Measurements from ENCODE around the gene EMX1.

Gene EMX1

DNA sequence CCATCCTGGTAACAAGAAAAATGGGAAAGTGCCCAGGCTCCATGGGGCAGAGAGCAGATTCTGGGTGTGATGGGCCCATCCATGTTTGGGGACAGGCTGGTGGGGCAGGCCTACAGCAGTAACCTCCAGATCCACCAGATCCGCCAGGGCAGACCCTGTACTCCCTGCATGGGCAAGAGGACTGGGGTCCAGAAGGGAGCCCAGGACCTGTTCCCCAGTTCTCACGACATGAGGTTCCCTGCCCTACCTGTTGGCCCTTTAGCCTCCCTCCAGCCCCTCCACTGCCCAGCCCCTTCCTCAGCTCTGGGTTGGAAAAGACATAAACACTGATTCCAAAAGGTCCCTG lies 38.7 kb downstream of the EMX1 start:
- Histone ChIP-seq H3K36me3 (ENCODE audit: insufficient read depth, low read length) (no peaks in the 10 kb centered on the region), H3K4me2 (ENCODE audit: low read depth, low read length, poor library complexity, severe bottlenecking) (peak overlapping the region; percentile 93), H3K9ac (ENCODE audit: low read depth, low read length, poor library complexity, severe bottlenecking) (peak overlapping the region; percentile 90), H3K9me3 (ENCODE audit: insufficient read depth, low read depth, low read length) (no peaks in the 10 kb centered on the region), H3K27me3 (ENCODE audit: insufficient read depth, low read length, poor library complexity, severe bottlenecking) (no peaks in the 10 kb centered on the region), H2AFZ (ENCODE audit: low read length) (no peak overlapping the region), H4K20me1 (ENCODE audit: insufficient read depth, low read length, poor library complexity, severe bottlenecking) (peaks cover 22% of the 10 kb centered on the region), H3K9me2 (replicated peaks; ENCODE audit: low read depth, low read length) (no peaks in the 10 kb centered on the region), H3K4me3 (ENCODE audit: low read length, poor library complexity, severe bottlenecking) (peak overlapping the region; percentile 86), H3K79me2 (ENCODE audit: insufficient read depth, low read length) (peaks cover 47% of the 10 kb centered on the region), H3F3A (ENCODE audit: low read depth) (no peaks in the 10 kb centered on the region), H3K4me1 (ENCODE audit: insufficient read depth, low read length, poor library complexity, severe bottlenecking) (peaks cover 48% of the 10 kb centered on the region)
- no peak for TF ChIP-seq CTCF (conservative IDR thresholded peaks at IDR 0.05; ENCODE audit: low read length)
- TF ChIP-seq EZH2phosphoT487 (IDR thresholded peaks at IDR 0.05; ENCODE audit: borderline replicate concordance): no peak

DNA sequence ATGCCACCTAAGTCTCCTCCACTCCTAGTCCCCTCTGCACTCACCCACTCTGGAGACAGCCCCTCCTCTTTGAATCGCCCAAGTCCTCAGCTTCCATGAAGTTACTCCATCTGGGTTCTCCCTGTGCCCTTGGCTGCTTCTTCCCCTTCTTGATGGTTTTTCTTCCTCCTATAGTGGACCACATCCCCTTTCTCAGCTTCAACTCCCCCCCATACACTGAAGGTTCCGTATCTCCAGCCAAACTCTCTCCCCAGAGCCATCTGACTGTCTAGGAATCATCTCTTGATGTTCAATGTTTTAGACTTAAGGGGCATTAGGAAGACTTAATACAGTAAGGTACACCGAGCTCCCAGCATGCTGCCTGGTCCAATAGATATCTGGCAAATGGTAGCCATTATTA lies 39.6 kb downstream of the EMX1 start:
- no peaks in the 10 kb centered on the region for H3K36me3 ChIP-seq (ENCODE audit: insufficient read depth, low read length)
- no peaks in the 10 kb centered on the region for H3K9me2 ChIP-seq (replicated peaks; ENCODE audit: low read depth, low read length)
- TF ChIP-seq CTCF (conservative IDR thresholded peaks at IDR 0.05; ENCODE audit: low read length) (no peak), EZH2phosphoT487 (IDR thresholded peaks at IDR 0.05; ENCODE audit: borderline replicate concordance) (no peak)
- H3K9me3 ChIP-seq (ENCODE audit: insufficient read depth, low read depth, low read length): no peaks in the 10 kb centered on the region
- H3K4me3 ChIP-seq (ENCODE audit: low read length, poor library complexity, severe bottlenecking): peak overlapping the region; percentile 86
- H3K4me2 ChIP-seq (ENCODE audit: low read depth, low read length, poor library complexity, severe bottlenecking): peak overlapping the region; percentile 93
- H2AFZ ChIP-seq (ENCODE audit: low read length): no peak overlapping the region
- peaks cover 47% of the 10 kb centered on the region for H3K79me2 ChIP-seq (ENCODE audit: insufficient read depth, low read length)
- peaks cover 48% of the 10 kb centered on the region for H3K4me1 ChIP-seq (ENCODE audit: insufficient read depth, low read length, poor library complexity, severe bottlenecking)
- no peaks in the 10 kb centered on the region for H3F3A ChIP-seq (ENCODE audit: low read depth)
- H3K9ac ChIP-seq (ENCODE audit: low read depth, low read length, poor library complexity, severe bottlenecking): no peak overlapping the region
- peaks cover 22% of the 10 kb centered on the region for H4K20me1 ChIP-seq (ENCODE audit: insufficient read depth, low read length, poor library complexity, severe bottlenecking)
- no peaks in the 10 kb centered on the region for H3K27me3 ChIP-seq (ENCODE audit: insufficient read depth, low read length, poor library complexity, severe bottlenecking)

DNA sequence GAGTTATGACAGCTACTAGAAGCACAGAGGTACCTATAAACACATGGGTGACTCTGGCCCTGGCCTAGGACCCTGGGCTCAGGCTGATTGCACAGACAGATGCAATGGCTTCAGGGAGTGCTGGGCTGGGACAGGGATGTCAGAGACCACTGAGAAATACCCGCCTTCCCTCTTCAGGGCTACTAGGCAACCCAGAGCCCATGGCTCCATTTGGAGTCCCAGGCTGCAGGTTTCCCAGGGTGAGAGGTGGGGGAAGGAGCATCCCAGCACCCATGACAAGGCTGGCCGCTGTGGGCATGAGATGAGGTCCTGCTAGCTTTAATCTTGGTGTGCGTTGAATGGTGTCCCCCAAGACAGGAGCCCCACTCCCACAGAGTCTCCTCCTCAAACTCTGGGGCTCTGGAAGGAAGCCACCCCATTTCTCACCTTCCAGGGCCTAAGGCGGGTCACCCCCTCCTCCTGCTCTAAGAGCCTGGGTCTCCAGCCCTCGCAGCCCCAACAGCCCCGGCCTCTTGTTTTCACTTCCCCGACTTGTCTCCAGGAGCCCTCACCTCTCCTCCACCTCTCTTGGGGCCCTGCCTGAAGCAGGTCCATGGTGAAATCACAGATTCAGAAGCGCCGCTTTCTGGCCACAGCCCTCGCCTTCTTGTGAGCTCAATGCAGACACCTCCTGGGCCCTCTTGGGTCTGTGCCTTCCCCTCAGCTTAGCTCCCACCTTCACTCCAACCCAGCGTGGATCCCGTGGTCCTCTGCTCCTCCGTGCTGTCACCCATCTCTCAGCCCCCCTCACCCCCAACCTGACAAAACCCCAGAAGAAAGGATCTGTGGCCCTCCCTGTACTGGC lies 41.4 kb downstream of the EMX1 start:
- Histone ChIP-seq H3K36me3 (ENCODE audit: insufficient read depth, low read length) (no peaks in the 10 kb centered on the region), H2AFZ (ENCODE audit: low read length) (no peak overlapping the region), H3K79me2 (ENCODE audit: insufficient read depth, low read length) (peaks cover 47% of the 10 kb centered on the region), H3K4me3 (ENCODE audit: low read length, poor library complexity, severe bottlenecking) (peak overlapping the region; percentile 86), H4K20me1 (ENCODE audit: insufficient read depth, low read length, poor library complexity, severe bottlenecking) (peaks cover 22% of the 10 kb centered on the region), H3K9me3 (ENCODE audit: insufficient read depth, low read depth, low read length) (no peaks in the 10 kb centered on the region), H3K9ac (ENCODE audit: low read depth, low read length, poor library complexity, severe bottlenecking) (no peak overlapping the region), H3K4me2 (ENCODE audit: low read depth, low read length, poor library complexity, severe bottlenecking) (peak overlapping the region; percentile 93), H3F3A (ENCODE audit: low read depth) (no peaks in the 10 kb centered on the region), H3K4me1 (ENCODE audit: insufficient read depth, low read length, poor library complexity, severe bottlenecking) (peaks cover 41% of the 10 kb centered on the region), H3K9me2 (replicated peaks; ENCODE audit: low read depth, low read length) (no peaks in the 10 kb centered on the region), H3K27me3 (ENCODE audit: insufficient read depth, low read length, poor library complexity, severe bottlenecking) (no peaks in the 10 kb centered on the region)
- TF ChIP-seq EZH2phosphoT487 (IDR thresholded peaks at IDR 0.05; ENCODE audit: borderline replicate concordance) (no peak), CTCF (conservative IDR thresholded peaks at IDR 0.05; ENCODE audit: low read length) (no peak)
